HG02840 (cell line): Measurements from ENCODE around the gene IPMK.
"Not testable (repeated sequence)": the region's sequence is repeated elsewhere in the genome, so short reads cannot be mapped to it uniquely, and the experiment has no call there.

ENCODE experiments used
- ATAC-seq: cut with Tn5 transposase; IDR thresholded peaks from one replicate; pipeline ENCODE4 v1.9.1; 2021; ENCODE audit warnings: mild to moderate bottlenecking, moderate library complexity, moderate number of reproducible peaks; ENCODE audit not compliant: unreplicated experiment, low FRiP score

Gene IPMK

DNA sequence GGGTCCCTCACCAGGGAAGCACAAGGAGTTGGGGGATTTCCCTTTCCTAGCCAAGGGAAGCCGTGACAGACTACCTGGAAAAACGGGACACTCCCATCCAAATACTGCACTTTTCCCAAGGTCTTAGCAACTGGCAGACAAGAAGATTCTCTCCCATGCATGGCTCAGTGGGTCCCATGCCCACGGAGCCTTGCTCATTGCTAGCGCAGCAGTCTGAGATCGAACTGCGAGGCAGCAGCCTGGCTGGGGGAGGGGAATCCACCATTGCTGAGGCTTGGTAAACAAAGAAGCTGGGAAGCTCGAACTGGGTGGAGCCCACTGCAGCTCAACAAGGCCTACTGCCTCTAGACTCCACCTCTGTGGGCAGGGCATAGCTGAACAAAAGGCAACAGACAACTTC is 37.8 kb downstream of the IPMK start:
- not testable (repeated sequence) for ATAC-seq

DNA sequence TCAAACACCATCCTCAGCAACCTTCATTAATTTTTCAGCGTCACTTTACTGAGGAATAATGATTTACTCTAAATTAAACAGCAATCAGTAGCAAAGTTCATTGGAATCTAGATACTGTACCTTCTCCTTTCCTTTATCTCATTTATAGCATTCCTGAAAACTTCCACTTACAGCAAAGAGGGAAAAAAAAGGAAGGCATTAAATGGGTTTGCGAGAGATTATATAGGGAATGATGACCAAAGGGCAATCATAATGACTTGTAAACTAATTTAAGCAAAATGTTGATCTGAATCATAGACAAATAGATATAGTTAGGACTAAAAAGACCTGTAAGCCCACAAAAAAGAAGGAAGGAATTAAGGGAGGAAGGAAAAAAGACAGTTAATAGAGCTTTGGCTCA is 42.0 kb downstream of the IPMK start:
- ATAC-seq = no peak

DNA sequence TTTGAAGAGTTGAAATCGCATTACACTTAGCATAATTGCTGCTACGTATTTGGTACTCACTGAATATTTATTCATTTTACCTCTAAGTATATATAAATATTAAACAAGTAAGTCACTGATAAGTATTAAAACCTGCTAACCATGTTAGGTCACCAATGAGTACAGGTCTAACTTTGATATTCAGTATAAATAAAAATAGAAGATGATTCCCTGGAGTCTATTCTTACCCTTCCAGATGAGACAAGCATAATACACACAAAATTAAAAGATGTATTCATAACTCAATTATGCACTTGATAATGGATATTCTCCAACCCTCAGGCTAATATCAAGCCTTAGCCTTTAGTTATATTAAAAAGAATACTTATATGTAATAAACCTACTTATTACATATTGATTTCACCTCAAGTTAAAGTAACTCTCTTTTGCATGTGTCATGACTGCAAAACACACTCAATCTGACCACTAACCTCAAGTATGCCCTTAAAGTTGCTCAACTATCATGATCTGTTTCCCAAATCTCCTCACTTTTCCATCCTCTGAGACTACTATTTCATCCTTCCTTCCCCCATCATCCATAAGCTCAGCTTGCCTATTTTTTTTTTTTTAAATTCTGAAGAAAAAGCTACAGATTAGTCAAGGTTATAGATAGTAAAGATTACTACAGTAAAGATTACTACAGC is 46.8 kb downstream of the IPMK start:
- ATAC-seq = no peak

DNA sequence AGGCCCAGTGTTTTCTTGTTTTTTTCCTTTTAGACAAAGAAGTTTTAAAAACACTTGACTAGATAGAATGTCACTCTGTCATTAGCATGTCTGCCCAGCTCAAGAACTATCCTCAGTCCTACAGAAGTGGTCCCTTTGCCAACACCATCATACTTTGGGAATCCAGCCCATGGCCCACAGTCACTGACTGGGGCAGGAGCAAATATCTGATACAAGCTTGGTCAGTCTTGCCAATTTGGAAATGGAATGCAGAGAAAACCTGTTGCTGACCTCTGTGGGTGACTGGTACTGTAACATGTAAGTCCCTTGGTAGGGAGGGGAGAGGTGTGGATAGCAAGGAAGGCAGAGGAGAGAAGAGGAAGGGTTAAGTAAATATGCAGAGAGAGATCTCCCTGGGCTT is 47.8 kb downstream of the IPMK start:
- no peak for ATAC-seq

DNA sequence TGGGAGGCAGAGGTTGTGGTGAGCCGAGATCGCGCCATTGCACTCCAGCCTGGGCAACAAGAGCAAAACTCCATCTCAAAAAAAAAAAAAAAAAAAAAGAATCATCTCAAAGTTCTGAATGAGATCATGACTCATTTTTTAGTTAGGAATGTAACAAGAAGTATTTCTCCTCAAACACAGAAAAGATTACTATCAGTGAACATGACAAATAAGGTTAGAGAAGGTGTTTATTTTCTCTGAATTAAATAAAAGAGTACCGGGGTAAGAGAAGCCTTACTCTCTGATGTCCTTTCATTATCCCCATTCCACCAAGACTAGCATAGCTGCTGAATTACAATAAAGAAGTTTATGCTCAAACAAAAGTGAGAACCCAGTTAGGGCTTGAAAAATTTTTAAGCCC is 50.1 kb downstream of the IPMK start:
- no peak for ATAC-seq

DNA sequence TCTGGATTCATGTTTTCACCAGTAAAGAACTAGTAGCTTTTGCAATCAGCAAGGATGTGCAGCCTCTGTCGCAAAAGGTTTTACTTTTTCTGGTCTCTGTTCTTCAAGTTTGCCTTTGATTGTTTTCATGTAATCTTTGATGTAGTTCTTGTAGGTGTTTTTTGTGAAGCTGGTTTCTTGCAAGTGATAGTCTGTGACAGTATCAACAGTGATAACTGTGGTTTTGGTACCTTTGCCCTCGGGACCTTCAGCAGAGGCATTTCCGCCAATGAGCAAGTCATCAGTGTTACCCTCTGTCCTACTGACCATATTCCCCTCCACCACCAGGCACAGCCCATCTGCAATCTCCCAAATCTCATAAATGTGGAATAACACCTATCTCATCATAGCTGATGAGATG is 55.1 kb downstream of the IPMK start:
- ATAC-seq = no peak

DNA sequence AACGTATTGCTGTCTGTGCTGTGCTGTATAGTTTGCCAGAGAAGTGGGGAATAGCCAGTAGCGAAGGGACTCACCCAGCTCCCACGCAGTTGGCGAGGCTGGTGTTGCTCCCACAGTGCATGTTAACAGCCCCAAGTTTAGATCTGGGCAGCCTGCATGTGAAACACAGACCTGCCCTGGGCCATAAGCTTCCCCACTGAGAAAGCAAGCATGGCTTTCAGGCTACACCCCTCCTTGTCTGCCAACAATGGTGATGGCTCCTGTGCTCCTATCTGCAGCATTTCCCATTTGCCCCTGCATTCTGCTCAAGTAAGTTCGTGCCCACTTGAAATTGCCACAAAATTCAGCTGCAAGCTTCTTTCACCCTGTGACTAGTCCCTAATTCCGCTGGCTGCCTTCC is 57.5 kb downstream of the IPMK start:
- ATAC-seq = no peak

DNA sequence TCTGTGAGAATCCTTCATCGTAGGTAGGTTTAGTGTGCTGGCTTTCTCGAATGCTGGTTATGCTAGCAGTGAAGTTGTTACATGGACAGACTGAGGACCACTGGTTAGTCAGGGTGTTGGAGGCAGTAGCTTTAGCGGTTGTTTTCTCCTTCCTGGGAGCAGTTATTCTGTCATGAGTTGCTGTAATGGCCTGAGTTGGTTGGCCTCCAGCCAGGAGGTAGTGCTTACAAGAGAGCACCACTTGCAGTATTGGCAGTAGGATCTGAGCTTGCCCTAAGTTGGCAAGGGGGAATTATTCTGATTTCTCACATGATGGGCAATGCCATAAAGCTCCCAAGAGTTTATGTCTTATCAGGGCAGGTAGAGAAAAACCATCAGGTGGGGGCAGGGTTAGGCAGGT is 58.0 kb downstream of the IPMK start:
- no peak for ATAC-seq

DNA sequence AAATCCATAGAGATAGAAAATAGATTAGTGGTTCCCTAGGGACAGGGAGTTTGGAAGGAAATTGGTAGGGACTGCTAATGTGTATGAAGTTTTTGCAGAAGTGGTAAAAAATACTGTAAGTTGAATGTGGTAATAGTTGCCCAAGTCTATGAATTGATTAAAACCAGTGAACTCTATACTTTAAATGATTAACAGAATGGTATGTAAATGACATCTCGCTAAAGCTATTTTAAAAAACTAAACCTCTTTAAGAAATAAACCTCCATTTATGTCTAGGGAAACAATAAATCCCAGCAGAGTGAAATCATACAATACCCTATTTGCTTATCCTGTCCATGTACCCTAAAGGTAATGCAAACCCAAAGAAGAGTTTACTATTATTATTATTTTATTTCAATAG is 61.4 kb downstream of the IPMK start:
- ATAC-seq = no peak

DNA sequence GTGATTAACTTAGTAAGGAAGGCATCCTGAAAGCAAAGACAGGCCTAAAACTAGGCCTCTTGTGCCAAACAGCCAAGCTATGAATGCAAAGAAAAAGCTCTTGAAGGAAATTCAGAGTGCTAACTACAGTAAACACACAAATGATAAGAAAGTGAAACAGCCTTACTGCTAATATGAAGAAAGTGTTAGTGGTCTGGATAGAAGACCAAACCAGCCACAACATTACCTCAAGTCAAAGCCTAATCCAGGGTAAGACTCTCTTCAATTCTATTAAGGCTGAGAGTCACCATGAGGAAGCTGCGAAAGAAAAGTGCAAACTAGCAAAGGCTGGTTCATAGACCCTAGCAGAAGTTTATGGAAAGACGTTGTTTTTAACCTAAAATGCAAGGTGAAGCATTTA is 66.0 kb downstream of the IPMK start:
- no peak for ATAC-seq

DNA sequence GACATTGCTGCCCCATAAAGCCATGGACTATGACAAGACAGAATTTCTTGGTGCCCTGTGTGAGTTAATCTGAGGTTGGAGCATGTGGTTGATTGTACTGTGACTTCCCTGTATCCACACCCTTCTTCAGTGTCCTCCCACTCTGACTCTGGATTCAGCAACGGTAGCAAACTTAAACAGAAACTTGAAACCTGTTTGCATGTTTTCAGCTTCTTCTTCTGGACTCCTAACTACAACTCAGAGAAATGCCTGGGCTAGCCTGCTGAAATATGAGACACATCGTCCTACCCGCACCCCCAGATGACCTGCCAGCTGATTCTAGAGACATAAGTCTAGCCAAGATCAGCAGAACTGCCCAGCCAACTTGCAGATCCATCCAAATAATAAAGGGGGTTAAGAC is 78.4 kb downstream of the IPMK start:
- ATAC-seq = no peak

DNA sequence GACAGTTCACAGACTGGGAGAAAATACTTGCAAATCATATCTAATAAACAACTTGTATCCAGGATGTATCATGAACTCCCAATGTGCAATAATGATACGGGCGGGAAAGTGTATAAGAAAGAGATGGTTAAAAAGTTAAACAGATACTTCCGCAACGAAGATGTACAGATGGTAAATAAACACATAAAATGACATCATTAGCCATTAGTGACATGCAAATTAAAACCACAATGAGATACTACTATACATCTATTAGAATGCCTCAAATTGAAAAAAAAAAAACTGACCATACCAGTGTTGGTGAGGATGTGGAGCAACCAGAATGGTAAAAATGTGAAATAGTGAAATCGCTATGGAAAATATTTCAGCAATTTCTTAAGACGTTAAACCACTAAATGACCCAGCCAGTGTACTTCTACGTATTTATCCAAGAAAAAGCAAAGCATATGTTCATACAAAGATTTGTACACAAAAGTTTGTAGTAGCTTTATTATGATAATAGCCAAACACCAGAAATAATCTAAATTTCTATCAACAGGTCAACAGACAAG is 83.5 kb downstream of the IPMK start:
- no peak for ATAC-seq

DNA sequence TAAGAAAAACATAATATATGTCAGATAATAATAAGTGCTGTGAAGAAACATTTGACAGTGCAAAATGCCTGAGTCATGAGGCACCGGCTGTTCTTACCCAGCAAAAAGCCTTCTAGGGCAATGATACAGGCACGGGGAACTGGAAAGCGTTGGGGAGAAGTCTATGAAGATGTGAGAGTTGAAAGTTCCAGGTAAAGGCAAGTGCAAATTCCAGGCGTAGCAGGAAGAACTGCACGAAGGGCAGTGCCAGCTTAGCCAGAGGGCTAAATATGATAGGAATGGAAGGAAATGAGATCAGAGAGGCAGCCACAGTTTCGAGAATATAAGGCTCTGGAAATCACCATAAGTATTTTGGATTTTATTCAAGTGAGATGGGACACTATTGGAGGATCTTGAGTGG is 87.0 kb downstream of the IPMK start:
- ATAC-seq = no peak

DNA sequence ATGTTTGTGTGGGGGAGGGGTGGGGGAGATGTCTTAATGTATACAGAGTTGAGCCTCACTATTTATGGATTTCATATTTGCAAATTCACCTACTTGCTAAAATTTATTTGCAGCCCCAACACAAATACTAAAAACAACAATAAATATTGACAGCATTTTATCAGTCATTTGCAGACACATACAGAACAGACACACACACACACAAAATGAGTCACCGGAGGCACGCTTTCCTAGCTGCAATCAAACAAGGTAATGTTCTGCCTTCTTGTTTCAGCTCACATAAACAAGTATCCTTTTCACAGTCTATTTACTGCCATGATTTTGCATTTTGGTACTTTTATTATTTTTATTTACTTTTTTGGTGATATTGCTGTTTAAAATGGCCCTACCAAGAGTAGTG is 88.5 kb downstream of the IPMK start:
- no peak for ATAC-seq

DNA sequence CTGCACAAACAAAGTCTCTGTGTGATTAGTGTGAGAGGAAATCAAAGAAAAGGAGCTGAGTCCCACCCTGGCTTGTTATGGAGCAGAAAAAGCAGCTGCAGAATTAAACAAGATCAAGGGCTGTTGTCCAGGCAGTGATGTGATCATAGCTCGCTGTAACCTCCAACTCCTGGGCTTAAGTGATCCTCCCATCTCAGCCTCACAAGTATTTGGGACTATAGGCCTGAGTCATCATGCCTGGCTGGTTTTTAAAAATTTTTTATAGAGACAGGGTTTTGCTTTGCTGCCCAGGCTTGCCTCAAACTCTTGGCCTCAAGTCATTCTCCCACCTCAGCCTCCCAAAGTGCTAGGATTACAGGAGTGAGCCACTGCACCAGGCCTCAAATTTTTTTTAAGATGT is 88.9 kb downstream of the IPMK start:
- no peak for ATAC-seq

DNA sequence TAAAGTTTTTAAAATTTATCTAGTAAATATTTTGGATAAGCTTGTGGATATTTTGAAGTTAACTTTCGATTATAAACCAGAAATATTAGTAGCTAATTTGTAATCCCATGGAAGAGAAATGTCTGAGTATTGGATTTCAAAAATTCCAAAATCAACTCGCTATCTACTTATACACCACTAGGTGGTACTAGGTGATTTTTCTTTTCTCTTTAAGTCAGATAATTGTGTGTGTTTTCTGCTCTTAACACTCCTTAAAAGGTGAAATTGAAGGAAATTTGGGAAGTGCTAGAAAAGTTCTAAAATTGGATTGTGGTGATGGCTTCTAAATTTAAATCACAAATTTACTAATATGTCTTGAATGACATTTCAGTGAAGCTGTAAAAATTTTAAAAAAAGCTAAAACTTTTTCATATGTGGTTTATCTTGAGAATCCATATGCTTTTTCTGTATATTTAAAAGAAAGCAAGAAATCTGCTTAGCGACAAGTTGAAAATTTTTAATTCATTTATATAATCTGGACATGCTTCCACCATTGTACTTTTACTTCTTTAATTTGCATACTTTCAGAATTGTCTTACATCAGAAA is 90.2 kb downstream of the IPMK start:
- no peak for ATAC-seq

DNA sequence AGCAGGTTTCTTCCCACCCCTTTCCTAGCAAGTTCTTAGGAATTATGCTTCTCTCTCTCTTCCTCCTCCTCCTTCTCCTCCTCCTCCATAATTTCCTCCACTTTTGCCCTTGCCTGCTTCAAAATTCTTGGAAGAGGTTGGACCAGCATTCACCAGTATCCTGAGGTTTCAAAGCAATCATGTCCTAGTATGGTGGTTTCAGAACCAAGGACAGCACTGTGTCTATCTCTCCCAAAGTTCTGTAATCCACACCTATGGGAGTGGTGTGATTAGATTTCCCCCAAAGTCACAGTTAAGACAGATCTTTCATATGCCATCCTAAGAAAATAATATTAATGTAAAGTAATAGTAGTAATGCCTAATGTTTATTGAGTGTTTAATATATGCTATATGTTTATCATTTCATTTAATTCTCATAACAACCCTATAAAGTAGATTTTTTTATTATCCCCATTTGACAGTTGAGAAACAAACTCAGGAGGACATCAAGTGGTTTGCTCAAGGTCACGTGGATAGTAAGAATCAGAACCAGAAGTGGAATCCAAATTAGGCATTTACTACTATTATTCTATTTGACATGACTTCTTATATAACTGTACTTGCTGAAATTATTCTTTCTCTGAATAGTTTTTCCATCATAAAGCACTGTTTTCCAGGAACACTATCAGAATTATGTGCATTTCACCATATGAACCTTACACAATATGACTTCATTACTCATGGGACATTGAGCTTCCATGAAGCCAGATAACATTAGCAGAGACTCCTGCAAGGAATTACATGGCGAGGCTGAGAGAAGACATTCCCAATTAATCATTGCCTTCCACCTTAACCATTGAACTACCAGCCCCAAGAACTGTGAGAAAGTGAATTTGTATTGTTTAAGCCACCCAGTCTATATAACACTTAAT is 91.4 kb downstream of the IPMK start:
- ATAC-seq = no peak

DNA sequence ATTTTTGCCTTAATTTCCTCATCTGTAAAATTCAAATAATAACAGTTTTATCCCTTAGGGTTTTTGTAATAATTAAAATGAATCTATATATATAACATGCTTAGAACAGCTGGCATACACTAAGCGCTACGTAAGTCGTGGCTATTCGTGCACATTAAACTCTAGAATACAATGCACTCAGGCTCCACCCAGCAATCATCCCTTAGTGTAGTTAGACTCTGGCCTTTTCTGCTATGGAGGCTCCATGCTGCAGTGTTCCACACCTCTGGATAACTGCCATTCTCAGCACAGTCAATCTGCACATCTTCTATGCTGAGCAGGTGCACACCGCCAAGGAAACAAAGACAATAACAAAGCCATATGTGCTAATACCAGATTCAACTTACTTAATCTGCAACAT is 92.9 kb downstream of the IPMK start:
- ATAC-seq = no peak

DNA sequence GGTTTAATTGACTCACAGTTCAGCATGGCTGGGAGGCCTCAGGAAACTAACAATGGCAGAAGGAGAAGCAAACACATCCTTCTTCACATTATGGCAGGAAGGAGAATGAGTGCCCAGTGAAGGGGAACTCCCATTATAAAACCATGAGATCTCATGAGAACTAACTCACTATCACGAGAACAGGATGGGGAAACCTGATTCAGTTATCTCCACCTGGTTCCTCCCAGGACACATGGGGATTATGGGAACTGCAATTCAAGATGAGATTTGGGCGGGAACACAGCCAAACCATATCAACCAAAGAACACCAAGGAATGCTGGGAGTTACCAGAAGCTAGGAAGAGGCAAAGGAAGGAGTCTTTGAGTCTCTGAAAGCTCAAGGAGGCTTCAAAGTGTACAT is 94.3 kb downstream of the IPMK start:
- ATAC-seq = no peak

DNA sequence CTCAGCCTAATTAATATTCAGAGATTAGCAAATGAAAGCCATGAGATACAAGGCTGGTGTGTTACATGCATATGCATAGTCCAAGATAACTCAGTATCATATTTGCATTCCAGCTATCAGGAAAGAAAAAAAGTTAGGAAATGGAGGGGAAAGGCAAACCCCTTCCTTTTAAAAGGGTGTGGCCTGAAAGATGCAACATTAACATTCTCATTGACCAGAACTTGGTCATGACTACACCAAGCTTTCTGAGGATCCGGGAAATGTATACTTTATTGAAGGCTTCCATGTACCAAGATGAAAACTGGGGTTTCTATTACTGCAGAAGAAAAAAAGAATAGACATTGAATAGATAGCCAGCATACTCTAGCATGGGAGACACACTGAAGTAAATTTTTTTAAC is 96.5 kb downstream of the IPMK start:
- no peak for ATAC-seq

DNA sequence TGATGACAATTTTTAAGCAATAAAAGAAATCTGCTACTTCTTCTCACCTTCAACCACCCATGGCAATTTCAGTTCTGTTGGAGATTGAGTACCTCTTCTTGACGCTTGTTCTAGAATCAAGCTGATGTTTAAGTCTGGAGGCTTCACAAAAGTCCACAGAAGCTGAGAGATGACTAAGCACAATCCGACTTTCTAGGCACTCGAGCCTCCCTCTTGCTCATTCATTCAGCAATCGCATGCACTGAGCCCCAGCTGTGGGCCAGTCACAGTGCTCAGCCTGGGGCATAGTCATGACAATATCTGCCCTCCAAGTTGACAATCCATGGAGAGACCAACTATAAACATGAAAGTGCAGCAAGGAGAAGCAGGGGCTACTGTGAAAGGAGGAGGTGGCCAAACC is 103.2 kb downstream of the IPMK start:
- ATAC-seq = no peak
